H9 (cell line): ENCODE data around the gene NANOS2. TPM values are rescaled to one million over a fixed set of nuclear protein-coding genes. Genes with fewer than 3 reads are reported as not detected.

ENCODE experiments used
- DNase-seq: peaks from one replicate; pipeline ENCODE4 v3.0.0-alpha.2; 2017
- H2AFZ ChIP-seq: one replicate; pipeline ENCODE4 v1.6.1; 2013; ENCODE audit warnings: mild to moderate bottlenecking, low read length, control low read depth, moderate library complexity
- H2AK5ac ChIP-seq: 2 replicates; pipeline ENCODE4 v1.6.1; 2013; ENCODE audit warnings: low read length, control low read depth, mixed read lengths; ENCODE audit not compliant: insufficient read length
- H2BK120ac ChIP-seq: one replicate; pipeline ENCODE4 v1.6.1; 2013; ENCODE audit warnings: low read depth, mild to moderate bottlenecking, low read length, control low read depth, inconsistent platforms; ENCODE audit not compliant: poor library complexity, severe bottlenecking
- H2BK12ac ChIP-seq: 2 replicates; pipeline ENCODE4 v1.6.1; 2013; ENCODE audit warnings: low read length, control low read depth, mixed read lengths, low read depth; ENCODE audit not compliant: insufficient read length
- H2BK15ac ChIP-seq: 2 replicates; pipeline ENCODE4 v1.6.1; 2013; ENCODE audit warnings: low read depth, low read length, control low read depth
- H2BK20ac ChIP-seq: one replicate; pipeline ENCODE4 v1.6.1; 2013; ENCODE audit warnings: low read depth, mild to moderate bottlenecking, low read length, control low read depth, inconsistent platforms; ENCODE audit not compliant: poor library complexity, severe bottlenecking
- H2BK5ac ChIP-seq: 2 replicates; pipeline ENCODE4 v1.6.1; 2013; ENCODE audit warnings: low read length, control low read depth, mixed read lengths; ENCODE audit not compliant: insufficient read length
- H3K14ac ChIP-seq: 2 replicates; pipeline ENCODE4 v1.6.1; 2013; ENCODE audit warnings: low read length, control low read depth; ENCODE audit not compliant: insufficient read depth
- H3K18ac ChIP-seq: 2 replicates; pipeline ENCODE4 v1.6.1; 2013; ENCODE audit warnings: low read depth, mild to moderate bottlenecking, mixed read lengths, low read length, control low read depth; ENCODE audit not compliant: insufficient read length
- H3K23ac ChIP-seq: 2 replicates; pipeline ENCODE4 v1.6.1; 2013; ENCODE audit warnings: low read length, control low read depth, mixed read lengths, low read depth; ENCODE audit not compliant: insufficient read length
- H3K23me2 ChIP-seq: 2 replicates; pipeline ENCODE4 v1.6.1; 2013; ENCODE audit warnings: low read depth, mild to moderate bottlenecking, mixed read lengths, low read length, control low read depth; ENCODE audit not compliant: insufficient read length, poor library complexity, severe bottlenecking
- H3K27ac ChIP-seq: 2 replicates; pipeline ENCODE4 v1.5.1; 2013; ENCODE audit warnings: low read length, control low read depth, mixed read lengths, low read depth; ENCODE audit not compliant: insufficient read length
- H3K27me3 ChIP-seq: 2 replicates; pipeline ENCODE4 v1.6.1; 2013; ENCODE audit warnings: low read length, control low read depth, inconsistent platforms; ENCODE audit not compliant: insufficient read depth
- H3K4ac ChIP-seq: 2 replicates; pipeline ENCODE4 v1.6.1; 2013; ENCODE audit warnings: low read depth, mild to moderate bottlenecking, control low read depth, inconsistent platforms, low read length, moderate library complexity
- H3K4me1 ChIP-seq: 2 replicates; pipeline ENCODE4 v1.6.1; 2013; ENCODE audit warnings: low read length, control low read depth, inconsistent platforms; ENCODE audit not compliant: insufficient read depth
- H3K4me2 ChIP-seq: 2 replicates; pipeline ENCODE4 v1.6.1; 2013; ENCODE audit warnings: low read length, control low read depth, mixed read lengths; ENCODE audit not compliant: insufficient read length, insufficient read depth
- H3K56ac ChIP-seq: 2 replicates; pipeline ENCODE4 v1.6.1; 2013; ENCODE audit warnings: low read depth, mild to moderate bottlenecking, mixed read lengths, low read length, control low read depth; ENCODE audit not compliant: insufficient read length
- H3K79me1 ChIP-seq: 2 replicates; pipeline ENCODE4 v1.6.1; 2013; ENCODE audit warnings: low read depth, mild to moderate bottlenecking, moderate library complexity, low read length, control low read depth, inconsistent platforms; ENCODE audit not compliant: insufficient read depth, poor library complexity, severe bottlenecking
- H3K79me2 ChIP-seq: 2 replicates; pipeline ENCODE4 v1.6.1; 2013; ENCODE audit warnings: low read length, control low read depth, inconsistent platforms; ENCODE audit not compliant: insufficient read depth
- H3K9ac ChIP-seq: 2 replicates; pipeline ENCODE4 v1.6.1; 2013; ENCODE audit warnings: low read length, control low read depth, mixed read lengths; ENCODE audit not compliant: insufficient read length; ENCODE audit errors: extremely low read depth
- H3K9me3 ChIP-seq: one replicate; pipeline ENCODE4 v1.6.1; 2013; ENCODE audit warnings: low read depth, low read length, inconsistent platforms; ENCODE audit not compliant: control insufficient read depth
- H3T11ph ChIP-seq: one replicate; pipeline ENCODE4 v1.6.1; 2013; ENCODE audit warnings: mild to moderate bottlenecking, low read length, control low read depth, inconsistent platforms
- H4K20me1 ChIP-seq: one replicate; pipeline ENCODE4 v1.6.1; 2013; ENCODE audit not compliant: control insufficient read depth, insufficient read length, insufficient read depth
- H4K5ac ChIP-seq: 2 replicates; pipeline ENCODE4 v1.6.1; 2013; ENCODE audit warnings: low read depth, mild to moderate bottlenecking, mixed read lengths, low read length, control low read depth; ENCODE audit not compliant: insufficient read length
- H4K8ac ChIP-seq: replicated peaks from 2 replicates; pipeline ENCODE4 v1.6.1; 2013; ENCODE audit warnings: low read length, control low read depth, mixed read lengths, low read depth; ENCODE audit not compliant: insufficient read length
- H4K91ac ChIP-seq: 2 replicates; pipeline ENCODE4 v1.6.1; 2013; ENCODE audit warnings: low read depth, mild to moderate bottlenecking, moderate library complexity, mixed read lengths, low read length, control low read depth; ENCODE audit not compliant: insufficient read length
- H3K27ac Mint-ChIP-seq, 3 experiments: 2 replicates in 2 of 3; 3 replicates in 1 of 3; pipeline ENCODE4 v1.8.0; 2020 to 2021; ENCODE audit warnings: mixed read lengths in 3 of 3, mild to moderate bottlenecking in 1 of 3, moderate library complexity in 1 of 3
- H3K27me3 Mint-ChIP-seq: 2 replicates; pipeline ENCODE4 v1.8.0; 2021; ENCODE audit warnings: low read depth, mild to moderate bottlenecking, moderate library complexity, mixed read lengths
- H3K36me3 Mint-ChIP-seq, 3 experiments: 2 replicates in 2 of 3; 3 replicates in 1 of 3; pipeline ENCODE4 v1.8.0; 2020 to 2021; ENCODE audit warnings: low read depth in 3 of 3, mixed read lengths in 3 of 3; ENCODE audit not compliant: insufficient read depth in 1 of 3
- H3K4me1 Mint-ChIP-seq, 2 experiments: 2 replicates each; pipeline ENCODE4 v1.8.0; 2020; ENCODE audit warnings: mixed read lengths in 2 of 2
- H3K4me3 Mint-ChIP-seq, 2 experiments: 2 replicates in 1 of 2; 3 replicates in 1 of 2; pipeline ENCODE4 v1.8.0; 2020 to 2021; ENCODE audit warnings: mild to moderate bottlenecking in 2 of 2, mixed read lengths in 2 of 2, moderate library complexity in 1 of 2
- H3K9me3 Mint-ChIP-seq, 2 experiments: 2 replicates in 1 of 2; 3 replicates in 1 of 2; pipeline ENCODE4 v1.8.0; 2020; ENCODE audit warnings: mild to moderate bottlenecking in 2 of 2, mixed read lengths in 2 of 2, moderate library complexity in 1 of 2
- CTCF ChIP-seq: fragments of 200-600 bp; sonication (generic); conservative IDR thresholded peaks from 3 replicates; pipeline ENCODE4 v1.8.0; 2021; ENCODE audit warnings: antibody characterized with exemption, mild to moderate bottlenecking
- WGBS: extraction: QIAGEN DNeasy Blood & Tissue Kit; methylation state at CpG from one replicate; pipeline ENCODE4 v1.1.7; 2013; ENCODE audit warnings: missing lambda C conversion rate, low lambda C conversion rate, mixed read lengths; ENCODE audit not compliant: insufficient read length; ENCODE audit errors: extremely low coverage; 5-methylcytosine and 5-hydroxymethylcytosine counted together
- total RNA-seq: library from RNA; stranded (reverse); gene quantifications from 2 replicates; pipeline ENCODE4 v1.2.1, GENCODE V29; 2021

The NANOS2 gene
- total RNA-seq, 1 experiment from 2014 or later: not detected

DNA sequence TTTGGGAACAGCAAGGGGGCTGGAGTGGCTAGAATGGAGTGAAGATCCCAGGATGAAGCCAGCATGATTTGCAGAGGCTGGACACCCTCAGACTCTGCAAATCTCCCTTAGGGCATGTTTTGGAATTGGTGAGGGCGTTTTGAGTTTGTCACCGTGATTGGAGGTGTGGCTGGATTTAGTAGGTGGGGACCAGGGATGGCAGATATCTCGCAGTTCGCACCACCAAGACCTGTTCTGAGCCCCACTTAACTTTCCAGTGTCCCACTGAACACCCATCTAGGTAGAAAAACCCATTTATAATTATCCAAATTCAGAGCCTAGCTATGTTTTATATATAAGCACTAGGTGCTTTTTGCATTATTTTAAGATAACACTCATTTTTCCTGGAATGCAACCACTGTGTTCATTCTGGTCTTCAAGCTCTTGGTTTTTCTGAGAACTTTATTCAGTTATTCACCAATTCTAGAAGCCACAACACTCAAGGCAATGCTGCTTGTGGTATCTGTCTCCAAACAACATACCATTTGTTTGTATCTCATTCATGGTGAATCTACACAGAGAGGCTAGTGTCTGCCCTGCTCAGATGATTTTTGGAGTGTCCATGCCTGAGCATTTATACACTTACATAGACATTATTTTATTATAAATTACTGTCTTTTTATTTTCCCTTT, 3.0 kb upstream of the NANOS2 start:
- WGBS: no CpG with 5 or more reads among the region's 4 CpGs
- Histone ChIP-seq H2BK12ac (no peak overlapping the region), H3K79me2 (no peaks in the 10 kb centered on the region), H4K5ac (no peak overlapping the region), H3K79me1 (no peaks in the 10 kb centered on the region), H3K9me3 (no peaks in the 10 kb centered on the region), H4K91ac (no peak overlapping the region), H2BK15ac (no peak overlapping the region), H2BK20ac (no peak overlapping the region), H3T11ph (no peak overlapping the region), H3K23me2 (no peaks in the 10 kb centered on the region), H4K8ac (no peak overlapping the region), H3K27ac (no peak overlapping the region), H2BK120ac (no peak overlapping the region), H3K27me3 (no peaks in the 10 kb centered on the region), H3K4ac (no peak overlapping the region), H3K4me2 (no peak overlapping the region), H3K9ac (no peak overlapping the region), H3K4me1 (no peaks in the 10 kb centered on the region; the same call in 1 of the 2 replicates), H3K23ac (no peak overlapping the region), H3K18ac (no peak overlapping the region), H2BK5ac (no peak overlapping the region), H2AK5ac (no peak overlapping the region), H4K20me1 (no peaks in the 10 kb centered on the region), H3K56ac (no peak overlapping the region), H2AFZ (no peak overlapping the region), H3K14ac (no peak overlapping the region)
- DNase-seq: no peak
- H3K4me3 Mint-ChIP-seq: no peak overlapping the region
- peaks cover 5 to 16% of the 10 kb centered on the region in 2 experiments for H3K4me1 Mint-ChIP-seq
- peaks cover 16% of the 10 kb centered on the region; the same call in 1 of the 2 replicates for H3K27me3 Mint-ChIP-seq
- no peaks in the 10 kb centered on the region for H3K9me3 Mint-ChIP-seq
- H3K27ac Mint-ChIP-seq: no peak overlapping the region
- no peak for TF ChIP-seq CTCF
- no peaks in the 10 kb centered on the region for H3K36me3 Mint-ChIP-seq
